ENCODE measurements around the gene LHFPL6.

Gene LHFPL6

DNA sequence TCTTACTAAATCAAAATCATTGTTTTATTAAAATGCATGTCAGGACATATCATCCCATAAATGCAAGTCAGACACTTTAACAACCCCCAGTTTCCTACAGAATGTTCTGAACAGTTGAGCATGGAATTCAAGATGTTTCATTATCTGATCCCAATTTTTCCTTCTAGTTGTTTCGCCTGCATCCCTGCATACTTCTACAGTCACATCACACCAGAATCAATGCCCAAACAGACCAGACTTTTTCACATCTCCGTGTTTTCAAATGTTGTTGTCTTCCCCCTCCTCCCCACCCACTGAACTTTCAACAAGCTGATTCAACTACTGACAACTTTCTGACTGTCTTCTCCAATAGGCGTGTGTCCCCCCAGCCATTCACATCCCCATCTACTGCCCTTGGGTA is 48.6 kb downstream of the LHFPL6 start:
- no peak for DNase-seq (ENCODE audit: low read depth in 2 of 2)

DNA sequence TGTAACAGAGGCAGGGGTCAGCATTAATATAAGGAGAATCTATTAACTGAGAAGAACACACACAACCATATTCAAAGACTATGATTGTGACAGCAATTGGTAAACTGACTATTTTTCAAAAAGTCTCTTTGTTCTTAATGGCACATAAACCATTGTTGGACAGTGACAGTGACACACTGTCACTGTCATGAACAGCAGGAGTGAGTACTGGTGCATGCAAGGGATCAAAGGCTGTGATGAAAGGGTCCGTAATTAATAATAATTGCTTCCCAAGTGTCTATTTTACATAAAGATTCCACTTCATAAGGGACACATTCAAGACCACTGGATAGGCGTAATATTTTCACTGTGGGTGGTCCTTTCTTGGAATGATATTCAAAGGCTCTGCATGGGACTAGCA is 50.7 kb downstream of the LHFPL6 start:
- no peak for DNase-seq (ENCODE audit: low read depth in 2 of 2)

DNA sequence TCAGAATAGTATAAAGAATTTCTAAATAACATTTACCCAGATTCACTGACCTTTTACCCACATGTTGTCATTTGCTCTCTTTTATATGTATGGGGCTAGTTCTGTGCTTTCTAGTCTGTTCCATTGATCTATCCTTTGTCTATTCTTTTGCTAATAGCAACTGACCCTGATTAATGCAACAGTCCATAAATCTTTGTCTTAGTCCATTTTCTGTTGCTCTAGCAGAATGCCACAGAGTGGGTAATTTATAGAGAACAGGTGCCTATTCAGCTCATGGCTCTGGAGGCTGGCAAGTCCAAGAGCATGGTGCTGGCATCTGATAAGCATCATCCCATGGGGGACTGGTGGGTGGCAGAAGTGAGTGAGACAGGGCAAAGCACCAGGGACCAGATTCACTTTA is 52.1 kb downstream of the LHFPL6 start:
- no peak for DNase-seq (ENCODE audit: low read depth in 2 of 2)

DNA sequence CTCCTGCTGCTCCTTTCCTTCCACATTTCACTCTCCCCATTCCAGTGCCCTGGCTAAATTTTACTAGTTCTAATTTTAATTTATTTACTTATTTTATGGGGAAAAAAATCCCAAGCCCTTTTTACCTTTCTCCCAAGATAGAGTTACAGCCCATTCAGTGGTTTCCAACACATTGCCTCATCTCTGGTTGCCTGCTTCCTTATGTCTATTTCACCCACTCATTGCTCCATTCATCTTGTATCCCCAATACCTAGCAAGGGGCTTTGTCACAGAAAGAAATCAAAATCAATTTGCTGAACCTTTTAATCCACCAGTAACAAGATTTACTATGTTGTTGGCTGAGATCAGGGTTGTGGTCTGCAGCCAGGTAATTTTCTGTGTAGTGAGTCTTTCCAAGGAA is 55.9 kb downstream of the LHFPL6 start:
- no peak for DNase-seq (ENCODE audit: low read depth in 2 of 2)

DNA sequence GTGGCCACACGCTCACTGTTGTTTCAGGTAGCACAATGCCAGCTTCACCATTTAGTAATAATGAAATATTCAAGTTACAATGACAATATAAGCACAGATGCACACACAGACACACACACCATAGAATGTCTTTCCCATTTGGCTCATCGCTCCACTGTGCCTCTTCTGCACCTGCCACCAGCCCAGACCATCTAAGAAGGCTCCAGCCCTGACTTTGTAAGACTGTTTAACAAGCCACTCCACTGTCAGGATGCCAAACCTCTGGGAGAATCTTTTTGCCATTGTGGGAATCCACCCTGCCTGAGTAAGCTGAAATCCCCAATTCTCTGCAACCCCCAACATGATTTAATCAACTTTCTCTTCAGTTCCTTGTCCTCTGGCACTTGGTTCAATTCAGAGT is 60.6 kb downstream of the LHFPL6 start:
- no peak for DNase-seq (ENCODE audit: low read depth in 2 of 2)

DNA sequence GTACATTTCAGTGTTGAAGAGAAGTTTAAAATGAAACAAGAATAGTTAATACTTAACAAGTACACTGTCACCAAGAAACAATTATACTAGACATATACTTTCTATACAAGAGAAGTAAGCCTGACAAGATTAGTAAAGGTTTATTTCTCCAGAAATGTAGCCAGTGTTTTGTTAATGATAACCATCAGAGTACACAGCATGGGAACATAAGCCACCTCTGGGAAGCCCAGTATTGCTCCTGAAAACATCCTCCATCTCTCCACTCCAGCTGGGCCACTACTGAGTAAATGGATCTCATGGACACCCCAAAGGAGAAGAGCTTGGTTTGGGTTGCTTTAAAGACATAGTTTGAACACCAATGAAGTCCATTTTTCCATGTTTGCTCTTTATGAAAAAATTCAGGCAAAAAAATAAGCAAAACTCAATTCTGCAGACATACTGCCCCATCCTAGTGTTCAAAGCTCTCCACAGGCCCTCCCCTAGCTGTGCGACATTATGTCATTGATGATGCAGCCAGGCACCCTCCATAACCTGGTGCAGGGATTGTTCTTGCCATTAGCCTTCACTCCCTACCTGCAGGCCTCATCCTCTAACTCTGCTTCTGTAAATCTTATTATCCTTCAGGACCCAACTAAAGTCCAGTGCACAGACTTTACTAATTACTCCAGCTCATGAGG is 61.9 kb downstream of the LHFPL6 start:
- DNase-seq (ENCODE audit: low read depth in 2 of 2): no peak

DNA sequence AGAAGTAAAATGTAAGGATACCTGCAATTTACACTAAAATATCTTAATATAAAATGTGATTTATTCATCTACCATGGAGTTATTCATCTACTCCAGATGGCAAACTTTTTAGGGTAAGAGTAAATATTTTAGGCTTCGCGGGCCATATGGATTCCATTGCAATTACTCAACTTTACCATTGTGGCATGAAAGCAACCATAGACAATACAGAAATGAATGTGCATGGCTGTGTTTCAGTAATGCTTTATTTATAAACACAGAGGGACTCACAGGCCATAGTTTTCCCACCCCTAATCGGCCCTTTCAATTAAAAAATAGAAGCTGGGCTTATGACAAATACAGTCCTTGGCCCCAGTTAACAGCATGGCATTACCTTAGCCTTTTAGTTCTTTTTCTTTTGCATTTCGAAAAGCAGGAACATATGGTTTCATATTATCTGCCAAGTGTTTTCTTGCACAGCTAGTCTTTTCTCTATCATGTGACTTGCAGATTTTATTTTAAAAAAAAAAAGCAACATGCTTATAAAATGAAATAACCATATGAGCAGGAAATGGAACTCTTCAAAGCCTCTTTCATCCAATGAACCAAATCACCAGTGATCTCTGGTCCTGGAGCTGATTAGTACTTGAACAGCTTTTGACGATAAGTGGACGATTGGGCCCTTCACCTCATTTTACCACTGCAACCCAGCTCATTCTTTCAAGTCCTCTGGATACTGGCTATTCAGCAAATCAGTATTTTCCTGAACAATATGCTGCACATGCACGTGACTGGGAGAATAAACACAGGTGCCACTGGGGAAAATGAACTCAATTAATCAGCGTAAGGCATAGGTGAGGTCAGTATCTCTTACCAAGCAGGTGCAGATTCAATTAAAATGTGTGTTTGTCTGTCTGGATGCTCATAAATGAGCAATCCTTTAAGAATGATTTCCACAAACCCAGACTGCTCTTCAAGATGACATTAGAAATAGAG is 63.9 kb downstream of the LHFPL6 start:
- DNase-seq (ENCODE audit: low read depth in 2 of 2): peak; percentile 46 to 50

DNA sequence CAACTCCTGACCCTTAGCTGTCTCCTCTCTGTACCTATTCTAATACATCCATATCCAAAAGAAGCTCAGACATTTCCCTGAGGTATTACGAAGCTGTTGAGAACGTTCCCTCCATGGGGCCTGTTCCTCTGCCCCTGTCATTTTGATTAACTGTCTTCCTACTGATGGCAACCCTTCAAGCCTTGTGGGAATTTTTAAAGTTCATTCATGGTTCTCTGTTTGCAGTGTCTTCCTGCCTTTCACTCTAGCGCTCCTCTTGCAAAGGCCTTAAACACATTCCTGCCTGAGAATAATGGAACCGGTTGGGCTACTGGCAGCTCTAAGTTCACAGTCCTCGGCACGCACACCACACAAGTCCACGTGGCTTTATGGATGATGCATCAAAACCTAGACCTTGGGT is 66.1 kb downstream of the LHFPL6 start:
- DNase-seq (ENCODE audit: low read depth in 2 of 2): no peak

DNA sequence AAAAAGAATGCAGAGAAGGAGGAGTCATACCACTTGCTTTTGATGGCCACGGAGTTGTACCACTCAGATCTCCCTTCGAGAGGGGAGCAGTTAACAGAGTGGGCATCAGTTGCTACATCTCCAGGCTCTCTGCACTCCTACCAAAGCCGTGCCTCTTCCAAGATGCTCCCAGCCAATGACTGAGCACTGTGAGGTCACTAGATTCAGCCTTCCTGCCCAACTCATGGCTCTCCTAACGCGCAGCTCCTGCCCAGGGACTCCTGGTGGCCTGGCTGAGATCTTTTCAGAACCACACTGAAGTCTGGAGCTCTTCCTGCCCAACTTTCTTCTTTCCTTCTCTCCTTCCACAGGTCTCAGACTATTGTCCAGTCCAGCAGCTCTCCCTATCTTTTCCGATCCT is 66.7 kb downstream of the LHFPL6 start:
- DNase-seq (ENCODE audit: low read depth in 2 of 2): no peak

DNA sequence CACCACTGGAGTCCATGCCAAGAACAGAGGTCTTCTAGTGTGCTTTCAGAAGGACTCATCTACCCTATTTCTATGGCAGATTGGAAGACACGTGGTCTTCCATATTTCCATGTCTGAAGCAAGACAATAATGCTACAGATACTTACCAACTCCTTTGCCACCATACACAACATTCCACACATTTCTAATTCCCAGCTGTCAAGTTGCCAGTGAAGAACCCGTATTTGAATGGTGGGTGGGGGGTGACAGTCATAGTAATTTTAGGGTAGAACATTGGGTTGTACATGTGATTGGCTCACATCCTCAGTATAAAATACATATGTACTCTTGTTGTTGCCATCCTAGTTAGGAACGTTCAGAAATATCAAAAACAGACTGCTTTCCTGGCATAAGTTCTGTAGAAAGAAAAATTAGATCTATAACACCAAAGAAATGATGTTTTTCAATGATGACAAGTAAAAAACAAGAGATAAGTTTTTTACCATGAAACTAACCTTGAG is 69.3 kb downstream of the LHFPL6 start:
- no peak for DNase-seq (ENCODE audit: low read depth in 2 of 2)

DNA sequence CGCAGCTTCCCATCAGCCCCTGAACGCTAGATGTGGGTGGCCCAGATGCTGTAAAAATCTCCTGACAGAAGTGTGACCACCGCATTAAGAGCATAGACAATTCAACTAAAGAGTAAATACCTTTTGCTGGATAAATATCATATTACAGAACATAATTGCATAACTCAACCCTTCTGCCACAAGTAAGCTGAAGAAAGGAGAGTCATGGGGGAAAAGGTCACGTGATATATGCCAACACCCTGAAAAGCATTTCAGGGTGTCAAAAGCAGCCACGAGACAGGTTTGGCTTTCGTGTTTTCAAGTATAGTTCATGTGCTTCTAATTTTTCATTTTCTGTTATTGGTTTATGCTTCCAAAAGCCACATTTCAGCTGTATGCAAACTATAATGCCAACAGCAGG is 71.3 kb downstream of the LHFPL6 start:
- no peak for DNase-seq (ENCODE audit: low read depth in 2 of 2)

DNA sequence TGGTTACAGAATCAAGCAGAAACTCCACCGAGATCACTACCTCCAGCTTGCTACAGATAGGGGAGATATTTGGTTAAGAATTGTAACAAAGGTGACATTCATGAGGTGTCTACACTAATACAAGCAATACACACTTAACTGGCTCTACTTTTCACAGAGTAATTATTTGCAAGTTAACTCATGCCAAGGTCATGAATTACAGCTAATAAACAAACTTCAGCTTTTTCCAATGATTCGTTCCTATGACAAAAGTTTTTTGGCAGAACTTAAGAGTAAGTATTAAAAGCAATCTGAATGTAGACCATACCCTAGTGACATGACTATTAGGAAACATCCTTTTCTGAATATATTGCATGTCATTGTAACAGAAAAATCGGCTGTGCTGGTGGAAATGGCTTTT is 72.1 kb downstream of the LHFPL6 start:
- no peak for DNase-seq (ENCODE audit: low read depth in 2 of 2)

DNA sequence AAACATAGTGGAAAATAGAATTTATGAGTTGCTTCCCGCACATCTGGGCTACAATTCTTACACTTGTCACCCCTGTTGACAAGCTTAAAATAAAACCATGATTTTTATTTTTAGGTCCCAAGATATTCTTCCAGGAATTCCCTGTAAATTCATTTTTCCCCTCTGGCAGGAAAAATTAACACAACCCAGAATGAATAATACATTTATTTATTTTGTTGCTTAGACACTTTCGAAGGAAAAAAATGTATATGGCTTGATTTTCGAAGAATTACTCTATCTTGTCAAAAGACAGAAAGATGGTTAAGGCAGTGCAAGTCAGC is 74.4 kb downstream of the LHFPL6 start:
- peak in 1 of 2 experiments; percentile 15 for DNase-seq (ENCODE audit: low read depth in 2 of 2)

DNA sequence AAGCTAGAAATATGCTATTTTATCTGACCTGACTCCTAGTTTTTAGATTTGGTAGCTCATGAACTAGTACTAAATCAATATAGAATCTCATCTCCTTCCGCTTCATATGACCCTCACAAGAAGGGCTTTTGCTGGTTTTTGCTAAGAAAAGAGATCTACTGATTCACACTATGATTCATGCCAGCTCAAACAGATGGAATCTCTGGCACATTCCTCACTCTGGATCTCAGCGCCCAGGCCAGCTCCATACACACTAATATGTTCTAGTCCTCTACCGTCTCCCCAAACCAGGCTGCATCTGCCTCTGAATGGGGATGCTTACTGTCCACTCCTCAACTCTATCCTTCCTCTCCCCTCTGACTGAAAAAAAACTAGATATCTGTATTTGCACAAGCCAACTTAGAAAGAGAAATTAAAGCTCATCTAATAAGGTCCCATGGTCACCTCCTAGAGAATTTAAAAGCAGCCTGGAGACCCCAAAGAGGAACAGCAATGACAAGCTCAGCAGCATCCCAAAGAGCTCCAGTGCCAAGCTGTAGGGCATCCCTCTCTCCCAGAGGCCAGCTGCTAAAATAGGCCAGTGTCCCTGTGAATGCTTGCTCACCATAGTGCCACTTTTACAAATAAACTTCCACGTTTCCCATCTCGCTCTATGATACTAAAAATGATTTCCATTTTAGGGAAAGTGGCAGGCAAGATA is 74.9 kb downstream of the LHFPL6 start:
- peak; percentile 88 for DNase-seq (ENCODE audit: low read depth in 2 of 2)

DNA sequence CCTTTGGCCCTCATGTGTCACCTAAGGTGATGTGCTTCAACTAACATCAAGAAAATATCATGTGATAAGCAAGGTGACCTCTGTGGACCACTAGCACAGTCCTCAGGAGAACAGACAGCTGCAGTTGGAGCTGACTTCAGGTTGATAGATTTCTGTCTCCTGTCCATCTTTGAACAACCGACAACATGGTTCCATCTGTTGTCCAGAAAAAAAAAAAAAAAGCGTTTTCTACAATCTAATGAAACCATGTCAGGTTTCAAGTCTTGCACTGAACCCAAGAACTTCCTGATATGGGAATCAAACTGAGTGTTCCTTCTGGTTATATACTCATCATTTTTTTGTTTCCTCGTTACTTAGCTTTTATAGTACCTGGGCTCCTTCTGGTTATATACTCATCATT is 75.7 kb downstream of the LHFPL6 start:
- no peak for DNase-seq (ENCODE audit: low read depth in 2 of 2)

DNA sequence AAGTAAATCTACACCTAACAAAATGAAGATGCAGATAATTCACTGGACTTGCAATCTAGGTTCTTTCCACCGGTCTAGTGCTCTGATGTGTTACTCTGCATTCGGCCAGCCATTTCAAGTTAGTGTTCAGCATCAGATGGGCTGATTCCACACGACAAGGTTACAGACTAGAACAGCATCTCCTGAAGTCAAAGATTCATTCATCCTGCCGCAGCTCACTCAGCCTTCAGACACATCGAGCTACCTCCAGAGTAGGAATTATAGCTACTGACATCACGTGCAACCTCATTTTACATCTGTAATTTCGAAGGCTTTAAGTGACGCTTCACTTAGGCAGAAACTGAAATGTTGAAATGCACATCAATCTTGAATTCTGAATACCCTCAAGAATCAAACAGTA is 76.5 kb downstream of the LHFPL6 start:
- no peak for DNase-seq (ENCODE audit: low read depth in 2 of 2)

DNA sequence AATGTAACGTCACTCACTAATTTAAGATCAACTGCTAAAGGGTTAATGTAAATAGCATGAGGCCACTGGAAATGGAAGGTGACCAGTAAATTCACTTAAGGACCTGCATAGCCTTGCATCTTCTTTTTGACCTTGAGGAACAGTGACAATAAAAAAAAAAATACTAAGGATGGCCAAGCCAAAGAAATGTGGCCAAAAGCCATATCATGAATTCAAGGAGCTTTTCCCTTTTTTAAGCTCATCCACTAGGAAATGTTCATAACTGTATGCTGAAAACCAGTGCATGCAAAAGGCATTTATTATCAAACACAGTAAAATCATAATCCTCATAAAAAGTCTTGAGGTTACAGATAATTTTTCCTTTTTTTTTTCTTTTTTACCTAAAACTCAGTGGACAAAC is 77.5 kb downstream of the LHFPL6 start:
- no peak for DNase-seq (ENCODE audit: low read depth in 2 of 2)

DNA sequence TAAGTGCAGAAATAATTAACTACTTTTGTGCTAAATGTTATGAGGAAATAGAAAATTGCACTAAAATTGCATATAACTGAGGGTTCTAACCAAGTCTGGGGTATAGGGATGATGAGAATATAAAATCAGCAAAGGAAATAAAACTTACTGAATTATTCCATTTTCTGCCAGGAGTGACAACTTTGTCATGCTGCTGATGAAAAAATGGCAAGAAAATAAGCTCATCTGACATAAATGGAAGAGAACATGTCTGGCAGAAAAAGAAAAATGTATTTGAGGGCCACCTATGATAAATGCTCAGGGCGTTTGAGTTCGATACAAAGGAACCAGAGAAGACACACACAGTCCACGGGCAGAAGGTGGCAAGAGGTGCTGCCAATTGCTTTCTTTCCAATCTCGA is 78.2 kb downstream of the LHFPL6 start:
- DNase-seq (ENCODE audit: low read depth in 2 of 2): no peak

DNA sequence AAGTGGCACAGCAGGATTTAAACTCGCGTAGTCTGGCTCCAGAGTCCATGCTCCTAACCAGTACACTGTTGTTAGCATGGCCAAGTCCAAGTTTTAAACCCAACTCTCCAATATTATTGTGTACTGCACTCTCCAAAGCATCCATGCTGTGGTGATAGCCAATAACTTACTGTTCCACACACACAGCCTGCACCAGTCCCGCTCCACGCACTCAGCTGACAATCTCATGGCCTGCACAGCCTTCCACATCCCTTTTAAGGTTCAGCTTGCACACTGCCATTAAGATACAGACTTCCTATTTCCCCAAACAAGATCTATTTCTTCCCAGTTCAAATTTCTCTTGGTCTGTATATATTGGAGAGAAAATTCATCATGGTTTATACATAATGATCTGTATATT is 80.7 kb downstream of the LHFPL6 start:
- DNase-seq (ENCODE audit: low read depth in 2 of 2): no peak

DNA sequence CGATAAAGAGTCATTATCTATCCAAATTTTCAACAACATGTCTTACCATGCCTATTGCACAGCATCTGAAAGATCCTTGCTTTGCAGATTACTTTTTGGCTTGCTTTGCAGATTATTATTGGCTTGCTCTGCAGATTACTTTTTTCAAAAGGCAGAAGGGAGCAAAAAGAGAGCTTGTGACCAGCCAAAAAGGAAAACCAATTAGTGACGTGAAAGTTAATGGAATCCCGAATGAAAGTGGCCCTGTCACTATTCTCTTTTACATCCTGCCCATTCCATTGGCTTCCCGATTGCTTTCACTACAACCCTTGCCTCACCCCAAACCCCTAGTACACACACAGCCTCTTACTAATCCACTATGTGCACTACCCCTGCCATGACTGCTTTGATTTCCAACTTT is 81.3 kb downstream of the LHFPL6 start:
- DNase-seq (ENCODE audit: low read depth in 2 of 2): no peak

DNA sequence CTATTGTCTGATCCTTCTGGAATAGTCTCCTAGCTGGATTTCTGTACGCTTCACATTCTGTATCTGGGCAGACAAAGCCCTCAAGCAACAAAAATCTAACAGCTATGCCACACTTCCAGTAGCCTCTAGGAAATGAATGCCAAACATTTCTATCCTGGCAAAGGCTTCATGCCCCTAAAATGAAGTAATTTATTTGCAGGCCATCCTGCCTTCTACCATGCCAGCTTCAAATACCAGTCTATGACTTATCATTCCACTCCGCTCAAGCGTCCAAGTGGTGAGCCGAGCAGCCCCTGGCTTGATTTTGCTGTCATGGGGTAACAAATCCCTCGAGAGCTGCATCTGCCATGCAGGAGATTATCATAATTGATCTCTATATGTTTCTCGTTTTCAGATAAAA is 86.9 kb downstream of the LHFPL6 start:
- DNase-seq (ENCODE audit: low read depth in 2 of 2): no peak

DNA sequence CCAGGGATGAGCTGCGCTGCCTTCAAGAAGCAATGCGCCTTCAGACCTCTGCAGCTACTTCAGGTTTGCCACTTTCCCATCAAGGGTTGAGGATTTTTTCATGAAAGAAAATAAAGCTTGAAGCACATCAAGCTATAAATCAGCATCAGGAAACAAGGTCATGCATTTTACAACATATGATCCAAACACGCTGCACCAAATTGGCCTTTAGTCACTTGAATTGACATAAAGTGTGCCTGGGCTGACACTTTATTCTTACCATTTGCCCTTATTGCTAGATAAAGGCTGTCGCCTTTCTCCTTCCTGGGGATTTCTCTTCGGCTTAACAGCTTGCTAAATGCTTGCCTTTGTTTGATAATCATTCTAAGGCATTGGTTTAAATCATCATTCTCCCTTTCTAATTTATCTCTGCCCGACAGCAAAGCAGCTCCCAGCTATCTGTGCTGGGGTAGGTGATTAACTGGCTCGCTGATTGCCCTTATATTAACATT is 87.7 kb downstream of the LHFPL6 start:
- DNase-seq (ENCODE audit: low read depth in 2 of 2): no peak
